OCI-LY1 (cell line): ENCODE results near the gene OSBPL1A.

Source experiments
- H2AFZ ChIP-seq: fragments of 200-600 bp; sonication (generic), shearing (Covaris generic); 2 replicates; pipeline ENCODE4 v1.6.0; 2014; ENCODE audit warnings: antibody characterized with exemption, mild to moderate bottlenecking, low read length
- H3F3A ChIP-seq: fragments of 200-600 bp; sonication (generic), shearing (Covaris generic); 2 replicates; pipeline ENCODE4 v1.6.0; 2014; ENCODE audit warnings: mild to moderate bottlenecking, antibody characterized with exemption, low read length, moderate library complexity; ENCODE audit not compliant: insufficient read depth
- H3K27ac ChIP-seq: fragments of 200-600 bp; sonication (generic); 2 replicates; pipeline ENCODE4 v1.5.1; 2014; ENCODE audit warnings: low read length, mixed run types, mild to moderate bottlenecking, low read depth; ENCODE audit not compliant: poor library complexity, severe bottlenecking
- H3K27me3 ChIP-seq: fragments of 200-600 bp; sonication (generic); 2 replicates; pipeline ENCODE4 v1.6.0; 2014; ENCODE audit warnings: antibody characterized with exemption, mild to moderate bottlenecking, low read length, moderate library complexity; ENCODE audit not compliant: insufficient read depth
- H3K36me3 ChIP-seq: fragments of 200-600 bp; sonication (generic); 2 replicates; pipeline ENCODE4 v1.6.1; 2014; ENCODE audit warnings: mild to moderate bottlenecking, antibody characterized with exemption, low read length, moderate library complexity, mixed read lengths; ENCODE audit not compliant: insufficient read depth
- H3K4me1 ChIP-seq: fragments of 200-600 bp; sonication (generic); 2 replicates; pipeline ENCODE4 v1.5.1; 2014; ENCODE audit warnings: mild to moderate bottlenecking, low read length, moderate library complexity; ENCODE audit not compliant: insufficient read depth, severe bottlenecking
- H3K4me2 ChIP-seq: fragments of 200-600 bp; sonication (generic), shearing (Covaris generic); 2 replicates; pipeline ENCODE4 v1.6.1; 2014; ENCODE audit warnings: low read length
- H3K4me3 ChIP-seq: fragments of 200-600 bp; sonication (generic); 2 replicates; pipeline ENCODE4 v1.5.1; 2014; ENCODE audit warnings: low read length, low read depth, mild to moderate bottlenecking, mixed read lengths; ENCODE audit not compliant: poor library complexity, severe bottlenecking
- H3K79me2 ChIP-seq: fragments of 200-600 bp; shearing (Covaris generic); 2 replicates; pipeline ENCODE4 v1.6.1; 2016; ENCODE audit warnings: mixed run types, low read length, mixed read lengths; ENCODE audit not compliant: insufficient read depth
- H3K9ac ChIP-seq: fragments of 200-600 bp; sonication (generic), shearing (Covaris generic); 2 replicates; pipeline ENCODE4 v1.6.1; 2014; ENCODE audit warnings: mild to moderate bottlenecking, low read length, mixed read lengths
- H3K9me2 ChIP-seq: fragments of 200-600 bp; sonication (generic), shearing (Covaris generic); 2 replicates; pipeline ENCODE4 v1.6.1; 2014; ENCODE audit warnings: low read depth, mild to moderate bottlenecking, low read length, mixed read lengths
- H3K9me3 ChIP-seq: fragments of 200-600 bp; shearing (Covaris generic); 2 replicates; pipeline ENCODE4 v1.6.1; 2014; ENCODE audit warnings: low read length, mixed read lengths
- H4K20me1 ChIP-seq: fragments of 200-600 bp; sonication (generic), shearing (Covaris generic); 2 replicates; pipeline ENCODE4 v1.6.0; 2016; ENCODE audit warnings: mild to moderate bottlenecking, low read length; ENCODE audit not compliant: insufficient read depth
- EZH2 ChIP-seq: fragments of 200-600 bp; sonication (generic), shearing (Covaris generic); IDR thresholded peaks from 2 replicates; pipeline ENCODE4 v1.8.0; 2017; ENCODE audit warnings: borderline replicate concordance, mixed run types, mild to moderate bottlenecking, antibody characterized with exemption, low read length, moderate library complexity, mixed read lengths
- TF ChIP-seq, protein P1 (sequence below): fragments of 200-600 bp; sonication (generic), shearing (Covaris generic); IDR thresholded peaks from 2 replicates; pipeline ENCODE4 v1.5.1; 2017; ENCODE audit warnings: mild to moderate bottlenecking, antibody characterized with exemption, low read length, moderate library complexity, mixed read lengths

OSBPL1A gene

GRCh38 chr18:24443870-24444269 is 46.2 kb upstream of the OSBPL1A start:
- Histone ChIP-seq H2AFZ (no peak overlapping the region), H3K9me3 (no peaks in the 10 kb centered on the region), H3K9ac (no peak overlapping the region), H3K36me3 (no peaks in the 10 kb centered on the region), H3K4me1 (no peaks in the 10 kb centered on the region), H3K79me2 (no peaks in the 10 kb centered on the region), H4K20me1 (no peaks in the 10 kb centered on the region), H3K4me2 (no peak overlapping the region), H3K27ac (no peak overlapping the region), H3F3A (no peaks in the 10 kb centered on the region), H3K27me3 (no peaks in the 10 kb centered on the region), H3K9me2 (no peaks in the 10 kb centered on the region), H3K4me3 (no peak overlapping the region)
- TF ChIP-seq, protein P1, sequence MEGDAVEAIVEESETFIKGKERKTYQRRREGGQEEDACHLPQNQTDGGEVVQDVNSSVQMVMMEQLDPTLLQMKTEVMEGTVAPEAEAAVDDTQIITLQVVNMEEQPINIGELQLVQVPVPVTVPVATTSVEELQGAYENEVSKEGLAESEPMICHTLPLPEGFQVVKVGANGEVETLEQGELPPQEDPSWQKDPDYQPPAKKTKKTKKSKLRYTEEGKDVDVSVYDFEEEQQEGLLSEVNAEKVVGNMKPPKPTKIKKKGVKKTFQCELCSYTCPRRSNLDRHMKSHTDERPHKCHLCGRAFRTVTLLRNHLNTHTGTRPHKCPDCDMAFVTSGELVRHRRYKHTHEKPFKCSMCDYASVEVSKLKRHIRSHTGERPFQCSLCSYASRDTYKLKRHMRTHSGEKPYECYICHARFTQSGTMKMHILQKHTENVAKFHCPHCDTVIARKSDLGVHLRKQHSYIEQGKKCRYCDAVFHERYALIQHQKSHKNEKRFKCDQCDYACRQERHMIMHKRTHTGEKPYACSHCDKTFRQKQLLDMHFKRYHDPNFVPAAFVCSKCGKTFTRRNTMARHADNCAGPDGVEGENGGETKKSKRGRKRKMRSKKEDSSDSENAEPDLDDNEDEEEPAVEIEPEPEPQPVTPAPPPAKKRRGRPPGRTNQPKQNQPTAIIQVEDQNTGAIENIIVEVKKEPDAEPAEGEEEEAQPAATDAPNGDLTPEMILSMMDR: no peak

DNA sequence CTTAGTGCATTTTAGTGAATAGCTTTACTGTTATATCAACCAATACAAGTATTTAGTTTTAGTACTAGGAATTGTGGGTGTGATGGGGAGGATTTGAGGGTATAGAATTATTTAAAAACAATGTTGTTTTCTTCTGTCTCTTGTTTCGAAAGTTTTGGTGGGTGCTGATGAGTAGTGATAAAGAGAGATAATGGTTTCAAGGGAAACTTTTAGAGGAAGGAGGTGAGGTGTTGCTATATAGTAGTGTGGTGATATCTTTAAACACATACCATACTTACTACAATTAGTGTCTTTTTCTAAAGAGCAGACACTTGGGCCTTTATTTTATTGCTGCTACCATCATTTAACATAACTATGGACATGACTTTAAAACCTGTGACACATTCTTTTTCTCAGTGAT is 39.3 kb upstream of the OSBPL1A start:
- no peaks in the 10 kb centered on the region for H3K4me1 ChIP-seq
- no peak overlapping the region for H2AFZ ChIP-seq
- H3K79me2 ChIP-seq: no peaks in the 10 kb centered on the region
- H3F3A ChIP-seq: no peaks in the 10 kb centered on the region
- no peaks in the 10 kb centered on the region for H3K27me3 ChIP-seq
- no peaks in the 10 kb centered on the region for H4K20me1 ChIP-seq
- no peaks in the 10 kb centered on the region for H3K9me3 ChIP-seq
- H3K9me2 ChIP-seq: no peaks in the 10 kb centered on the region
- TF ChIP-seq, protein P1: no peak
- TF ChIP-seq EZH2: no peak
- no peak overlapping the region for H3K4me2 ChIP-seq
- H3K4me3 ChIP-seq: no peak overlapping the region
- no peaks in the 10 kb centered on the region for H3K36me3 ChIP-seq
- H3K9ac ChIP-seq: no peak overlapping the region
- H3K27ac ChIP-seq: no peak overlapping the region

GRCh38 chr18:24432618-24433017 is 35.0 kb upstream of the OSBPL1A start:
- TF ChIP-seq, protein P1: no peak
- TF ChIP-seq EZH2: no peak
- no peaks in the 10 kb centered on the region for H3K9me2 ChIP-seq
- no peak overlapping the region for H3K9ac ChIP-seq
- no peaks in the 10 kb centered on the region for H3K27me3 ChIP-seq
- H3F3A ChIP-seq: no peaks in the 10 kb centered on the region
- no peak overlapping the region for H3K4me2 ChIP-seq
- H3K4me1 ChIP-seq: peaks cover 2% of the 10 kb centered on the region
- H3K79me2 ChIP-seq: no peaks in the 10 kb centered on the region
- no peaks in the 10 kb centered on the region for H3K36me3 ChIP-seq
- no peaks in the 10 kb centered on the region for H3K9me3 ChIP-seq
- no peaks in the 10 kb centered on the region for H4K20me1 ChIP-seq
- H2AFZ ChIP-seq: no peak overlapping the region
- H3K4me3 ChIP-seq: no peak overlapping the region
- no peak overlapping the region for H3K27ac ChIP-seq
